ENCODE results near the gene GGPS1. TPM values are rescaled to one million over a fixed set of nuclear protein-coding genes. Genes with fewer than 3 reads are reported as not detected.

The GGPS1 gene
- total RNA-seq, 1 experiment from 2014 or later: 37.3 TPM

GRCh38 chr1:235315173-235315572 is 13.2 kb upstream of the GGPS1 start (continued):
- TF ChIP-seq, protein P1, sequence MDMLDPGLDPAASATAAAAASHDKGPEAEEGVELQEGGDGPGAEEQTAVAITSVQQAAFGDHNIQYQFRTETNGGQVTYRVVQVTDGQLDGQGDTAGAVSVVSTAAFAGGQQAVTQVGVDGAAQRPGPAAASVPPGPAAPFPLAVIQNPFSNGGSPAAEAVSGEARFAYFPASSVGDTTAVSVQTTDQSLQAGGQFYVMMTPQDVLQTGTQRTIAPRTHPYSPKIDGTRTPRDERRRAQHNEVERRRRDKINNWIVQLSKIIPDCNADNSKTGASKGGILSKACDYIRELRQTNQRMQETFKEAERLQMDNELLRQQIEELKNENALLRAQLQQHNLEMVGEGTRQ (CRISPR knock-in tag; IDR thresholded peaks at IDR 0.05): no peak
- TF ChIP-seq ZNF317 (CRISPR knock-in tag; IDR thresholded peaks at IDR 0.05; ENCODE audit: borderline replicate concordance, low read depth) (no peak), ZNF263 (CRISPR knock-in tag; IDR thresholded peaks at IDR 0.05; ENCODE audit: low read depth) (no peak), RORB (CRISPR knock-in tag; IDR thresholded peaks at IDR 0.05) (no peak)

DNA sequence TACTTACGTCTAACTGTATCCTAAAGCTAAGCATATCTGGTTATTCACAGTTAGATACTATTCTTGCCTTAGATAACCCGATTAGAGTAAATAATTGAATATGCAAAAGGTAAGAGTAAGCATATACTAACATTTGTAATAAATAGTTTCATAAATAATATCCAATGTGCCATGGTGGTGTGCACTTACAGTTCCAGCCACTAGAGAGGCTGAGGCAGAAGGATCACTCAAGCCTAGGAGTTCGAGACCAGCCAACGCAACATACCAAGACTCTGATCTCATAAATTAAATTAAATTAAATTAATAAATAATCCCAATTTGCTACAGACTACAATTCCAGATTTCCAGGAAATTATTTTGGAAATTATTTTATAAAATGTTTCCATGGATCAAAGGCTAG is 12.6 kb upstream of the GGPS1 start:
- no peak overlapping the region for H3K27ac Mint-ChIP-seq
- ATAC-seq (no peak), DNase-seq (ENCODE audit: low spot score) (no peak)
- H3K4me3 Mint-ChIP-seq: no peak overlapping the region
- CTCF ChIA-PET: interaction anchor here (1.1 to 1.5 kb wide), 2 partner anchors 52 to 100 kb away, joined by 3 read pairs; partner anchors contain the start of gene TBCE
- H3K4me1 Mint-ChIP-seq: peaks cover 19% of the 10 kb centered on the region
- no peak for TF ChIP-seq ZNF396 (CRISPR knock-in tag; IDR thresholded peaks at IDR 0.05; ENCODE audit: borderline replicate concordance)
- TF ChIP-seq SOX15 (CRISPR knock-in tag; IDR thresholded peaks at IDR 0.05): no peak
- TF ChIP-seq TEAD4 (CRISPR knock-in tag; IDR thresholded peaks at IDR 0.05): no peak
- TF ChIP-seq CREM (CRISPR knock-in tag; IDR thresholded peaks at IDR 0.05): no peak
- no peak for TF ChIP-seq ETV6 (CRISPR knock-in tag; IDR thresholded peaks at IDR 0.05)
- no peak for TF ChIP-seq HMGA2 (CRISPR knock-in tag; IDR thresholded peaks at IDR 0.05)
- TF ChIP-seq AFF4 (CRISPR knock-in tag; IDR thresholded peaks at IDR 0.05; ENCODE audit: borderline replicate concordance): no peak
- TF ChIP-seq TEAD1 (CRISPR knock-in tag; IDR thresholded peaks at IDR 0.05): no peak
- no peak for TF ChIP-seq FOXJ3 (CRISPR knock-in tag; IDR thresholded peaks at IDR 0.05; ENCODE audit: borderline replicate concordance)
- TF ChIP-seq CBFB (CRISPR knock-in tag; IDR thresholded peaks at IDR 0.05; ENCODE audit: low read depth): no peak
- TF ChIP-seq FOXK1 (CRISPR knock-in tag; IDR thresholded peaks at IDR 0.05): no peak
- no peak for TF ChIP-seq ZNF138 (CRISPR knock-in tag; conservative IDR thresholded peaks at IDR 0.05)
- TF ChIP-seq NFYB (CRISPR knock-in tag; conservative IDR thresholded peaks at IDR 0.05; ENCODE audit: low read depth): no peak
- TF ChIP-seq ZBTB43 (CRISPR knock-in tag; IDR thresholded peaks at IDR 0.05): no peak
- H3K27me3 Mint-ChIP-seq (ENCODE audit: low read depth): no peaks in the 10 kb centered on the region
- no peaks in the 10 kb centered on the region for H3K9me3 Mint-ChIP-seq
- H3K36me3 Mint-ChIP-seq: peaks cover 22% of the 10 kb centered on the region
- POLR2A ChIA-PET: no interaction called here

GRCh38 chr1:235317168-235317567 is 11.2 kb upstream of the GGPS1 start:
- H3K27ac Mint-ChIP-seq: peak overlapping the region; percentile 28; the same call in 1 of the 2 replicates
- CTCF ChIA-PET: no interaction called here
- DNase-seq (ENCODE audit: low spot score) (no peak), ATAC-seq (no peak)
- POLR2A ChIA-PET: interaction anchor here (1.0 kb wide), 1 partner anchor 11 kb away, joined by 3 read pairs; the partner anchor contains the start of genes ARID4B and GGPS1
- H3K4me3 Mint-ChIP-seq: no peak overlapping the region
- TF ChIP-seq, protein P2, sequence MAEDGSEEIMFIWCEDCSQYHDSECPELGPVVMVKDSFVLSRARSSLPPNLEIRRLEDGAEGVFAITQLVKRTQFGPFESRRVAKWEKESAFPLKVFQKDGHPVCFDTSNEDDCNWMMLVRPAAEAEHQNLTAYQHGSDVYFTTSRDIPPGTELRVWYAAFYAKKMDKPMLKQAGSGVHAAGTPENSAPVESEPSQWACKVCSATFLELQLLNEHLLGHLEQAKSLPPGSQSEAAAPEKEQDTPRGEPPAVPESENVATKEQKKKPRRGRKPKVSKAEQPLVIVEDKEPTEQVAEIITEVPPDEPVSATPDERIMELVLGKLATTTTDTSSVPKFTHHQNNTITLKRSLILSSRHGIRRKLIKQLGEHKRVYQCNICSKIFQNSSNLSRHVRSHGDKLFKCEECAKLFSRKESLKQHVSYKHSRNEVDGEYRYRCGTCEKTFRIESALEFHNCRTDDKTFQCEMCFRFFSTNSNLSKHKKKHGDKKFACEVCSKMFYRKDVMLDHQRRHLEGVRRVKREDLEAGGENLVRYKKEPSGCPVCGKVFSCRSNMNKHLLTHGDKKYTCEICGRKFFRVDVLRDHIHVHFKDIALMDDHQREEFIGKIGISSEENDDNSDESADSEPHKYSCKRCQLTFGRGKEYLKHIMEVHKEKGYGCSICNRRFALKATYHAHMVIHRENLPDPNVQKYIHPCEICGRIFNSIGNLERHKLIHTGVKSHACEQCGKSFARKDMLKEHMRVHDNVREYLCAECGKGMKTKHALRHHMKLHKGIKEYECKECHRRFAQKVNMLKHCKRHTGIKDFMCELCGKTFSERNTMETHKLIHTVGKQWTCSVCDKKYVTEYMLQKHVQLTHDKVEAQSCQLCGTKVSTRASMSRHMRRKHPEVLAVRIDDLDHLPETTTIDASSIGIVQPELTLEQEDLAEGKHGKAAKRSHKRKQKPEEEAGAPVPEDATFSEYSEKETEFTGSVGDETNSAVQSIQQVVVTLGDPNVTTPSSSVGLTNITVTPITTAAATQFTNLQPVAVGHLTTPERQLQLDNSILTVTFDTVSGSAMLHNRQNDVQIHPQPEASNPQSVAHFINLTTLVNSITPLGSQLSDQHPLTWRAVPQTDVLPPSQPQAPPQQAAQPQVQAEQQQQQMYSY (CRISPR knock-in tag; IDR thresholded peaks at IDR 0.05): no peak
- TF ChIP-seq CBFB (CRISPR knock-in tag; IDR thresholded peaks at IDR 0.05; ENCODE audit: low read depth) (no peak), ERG (CRISPR knock-in tag; IDR thresholded peaks at IDR 0.05) (no peak), ZNF416 (CRISPR knock-in tag; IDR thresholded peaks at IDR 0.05) (no peak), ZNF396 (CRISPR knock-in tag; IDR thresholded peaks at IDR 0.05; ENCODE audit: borderline replicate concordance) (no peak)
- TF ChIP-seq, protein P3, sequence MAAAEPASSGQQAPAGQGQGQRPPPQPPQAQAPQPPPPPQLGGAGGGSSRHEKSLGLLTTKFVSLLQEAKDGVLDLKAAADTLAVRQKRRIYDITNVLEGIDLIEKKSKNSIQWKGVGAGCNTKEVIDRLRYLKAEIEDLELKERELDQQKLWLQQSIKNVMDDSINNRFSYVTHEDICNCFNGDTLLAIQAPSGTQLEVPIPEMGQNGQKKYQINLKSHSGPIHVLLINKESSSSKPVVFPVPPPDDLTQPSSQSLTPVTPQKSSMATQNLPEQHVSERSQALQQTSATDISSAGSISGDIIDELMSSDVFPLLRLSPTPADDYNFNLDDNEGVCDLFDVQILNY (CRISPR knock-in tag; IDR thresholded peaks at IDR 0.05): no peak
- peaks cover 26% of the 10 kb centered on the region for H3K4me1 Mint-ChIP-seq
- H3K36me3 Mint-ChIP-seq: peaks cover 16% of the 10 kb centered on the region
- no peaks in the 10 kb centered on the region for H3K9me3 Mint-ChIP-seq
- H3K27me3 Mint-ChIP-seq (ENCODE audit: low read depth): no peaks in the 10 kb centered on the region
